ENCODE measurements around the gene CTTNBP2. TPM values are rescaled to one million over a fixed set of nuclear protein-coding genes. Genes with fewer than 3 reads are reported as not detected.

CTTNBP2 gene
- total RNA-seq, 3 donors from 2014 or later (not counting 1 experiment from before 2014, with no cell fraction given), result 0.10 TPM; not detected in 2

DNA sequence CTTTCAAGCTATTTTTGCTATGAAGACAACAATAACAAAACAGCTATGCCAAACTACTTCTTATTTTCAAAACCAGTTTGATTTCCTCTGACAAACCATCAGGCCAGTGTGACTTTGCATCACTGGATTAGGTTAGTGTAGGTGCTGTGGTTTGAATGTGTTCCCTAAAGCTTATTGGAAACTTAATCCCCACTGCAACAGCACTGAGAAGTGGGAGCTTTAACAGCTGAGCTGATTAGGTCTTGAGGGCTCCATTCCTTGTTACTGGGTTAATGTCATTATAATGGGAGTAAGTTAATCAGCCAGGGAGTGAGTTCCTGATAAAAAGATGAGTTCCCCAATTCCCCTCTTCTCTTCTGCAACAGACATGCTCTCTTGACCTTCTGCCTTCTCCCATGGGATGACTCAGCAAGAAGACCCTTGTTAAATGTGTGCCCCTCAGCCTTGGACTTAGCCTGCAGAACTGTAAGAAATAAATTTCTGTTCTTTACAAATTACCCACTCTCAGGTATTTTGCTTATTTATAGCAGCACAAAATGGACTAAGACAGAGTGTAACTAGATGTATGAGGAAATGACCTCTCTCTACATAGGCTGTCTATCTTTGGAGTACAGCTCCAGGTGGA is 186.8 kb downstream of the CTTNBP2 start:
- Histone ChIP-seq H3K36me3 (ENCODE audit: control insufficient read depth, insufficient read depth, low read length) (no peaks in the 10 kb centered on the region), H3K4me3 (ENCODE audit: low read length) (no peak overlapping the region), H3K4me1 (ENCODE audit: control insufficient read depth, insufficient read depth, low read length) (no peaks in the 10 kb centered on the region), H3K9me3 (ENCODE audit: control insufficient read depth, insufficient read depth, low read length) (no peaks in the 10 kb centered on the region), H3K27me3 (ENCODE audit: control insufficient read depth, insufficient read depth, low read length) (no peaks in the 10 kb centered on the region), H3K27ac (ENCODE audit: low read length) (no peak overlapping the region)
- TF ChIP-seq, protein P1, sequence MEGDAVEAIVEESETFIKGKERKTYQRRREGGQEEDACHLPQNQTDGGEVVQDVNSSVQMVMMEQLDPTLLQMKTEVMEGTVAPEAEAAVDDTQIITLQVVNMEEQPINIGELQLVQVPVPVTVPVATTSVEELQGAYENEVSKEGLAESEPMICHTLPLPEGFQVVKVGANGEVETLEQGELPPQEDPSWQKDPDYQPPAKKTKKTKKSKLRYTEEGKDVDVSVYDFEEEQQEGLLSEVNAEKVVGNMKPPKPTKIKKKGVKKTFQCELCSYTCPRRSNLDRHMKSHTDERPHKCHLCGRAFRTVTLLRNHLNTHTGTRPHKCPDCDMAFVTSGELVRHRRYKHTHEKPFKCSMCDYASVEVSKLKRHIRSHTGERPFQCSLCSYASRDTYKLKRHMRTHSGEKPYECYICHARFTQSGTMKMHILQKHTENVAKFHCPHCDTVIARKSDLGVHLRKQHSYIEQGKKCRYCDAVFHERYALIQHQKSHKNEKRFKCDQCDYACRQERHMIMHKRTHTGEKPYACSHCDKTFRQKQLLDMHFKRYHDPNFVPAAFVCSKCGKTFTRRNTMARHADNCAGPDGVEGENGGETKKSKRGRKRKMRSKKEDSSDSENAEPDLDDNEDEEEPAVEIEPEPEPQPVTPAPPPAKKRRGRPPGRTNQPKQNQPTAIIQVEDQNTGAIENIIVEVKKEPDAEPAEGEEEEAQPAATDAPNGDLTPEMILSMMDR (IDR thresholded peaks at IDR 0.05), result no peak
- peaks cover 6 to 9% of the 10 kb centered on the region in 2 donors for H3K9me3 Mint-ChIP-seq
- intact Hi-C loops (cut with micrococcal nuclease), result no loop called here
- no peak for ATAC-seq
- no peak overlapping the region for H3K27ac Mint-ChIP-seq
- H3K4me1 Mint-ChIP-seq, result no peaks in the 10 kb centered on the region
- no peaks in the 10 kb centered on the region for H3K36me3 Mint-ChIP-seq
- H3K27me3 Mint-ChIP-seq (ENCODE audit: low read depth in 2 of 2), result no peaks in the 10 kb centered on the region
- no peak overlapping the region for H3K4me3 Mint-ChIP-seq
- no peak for DNase-seq

DNA sequence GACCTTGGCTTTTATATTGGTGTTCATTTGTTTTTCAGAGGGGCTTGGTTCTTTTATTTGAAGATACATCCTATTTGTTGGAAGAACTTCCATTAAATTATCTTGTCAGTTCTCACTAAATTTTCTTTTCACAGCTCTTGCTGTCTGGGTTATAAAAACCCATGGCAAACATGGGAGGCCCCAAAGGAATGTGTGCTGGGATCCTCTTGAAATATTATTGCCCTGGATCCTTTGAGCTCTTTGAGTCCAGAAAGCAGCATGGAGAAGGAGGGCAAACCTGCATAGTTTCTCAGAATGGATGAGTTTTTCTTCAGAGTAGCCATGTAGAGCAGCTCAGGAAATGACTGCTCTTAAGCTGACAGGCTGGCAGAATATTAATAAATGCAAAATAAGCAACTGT is 187.4 kb downstream of the CTTNBP2 start:
- H3K4me3 ChIP-seq (ENCODE audit: low read length), result no peak overlapping the region
- intact Hi-C loops (cut with micrococcal nuclease), result no loop called here

DNA sequence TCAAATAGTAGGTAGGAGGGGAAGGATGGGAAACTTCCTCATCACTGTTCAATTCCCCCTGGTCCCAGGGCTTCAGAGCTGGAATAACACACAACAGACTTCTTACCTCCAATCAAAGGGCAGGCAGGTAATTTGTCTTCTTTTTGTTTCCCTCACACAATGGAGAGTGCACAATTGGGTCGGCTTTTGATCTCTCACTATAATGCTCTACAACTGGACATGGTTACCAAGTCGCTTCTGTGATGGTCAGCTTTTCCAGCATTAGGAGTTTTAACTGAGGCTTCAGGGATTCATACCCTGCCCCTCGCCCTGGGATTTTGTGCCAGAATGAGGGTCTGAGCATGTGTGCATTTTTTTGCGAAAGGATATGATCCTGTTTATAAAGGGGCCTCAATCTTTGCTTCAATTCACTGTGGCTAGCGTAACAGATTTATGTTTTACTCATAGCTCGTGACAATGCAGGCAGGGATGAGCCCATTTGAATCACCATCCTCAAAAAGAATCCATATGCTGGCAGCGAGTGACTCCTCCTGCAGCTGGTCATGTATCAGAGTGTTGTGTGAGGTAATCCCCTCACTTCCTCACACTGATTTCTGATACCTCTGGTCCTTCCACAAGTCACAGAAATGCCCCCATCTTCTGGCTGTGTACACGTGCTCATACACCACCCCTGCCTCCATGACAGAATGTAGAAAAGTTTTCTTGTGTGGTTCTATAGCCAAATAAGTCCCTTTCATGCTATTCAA is 189.6 kb downstream of the CTTNBP2 start:
- H3K4me3 ChIP-seq (ENCODE audit: low read length), result no peak overlapping the region
- WGBS (ENCODE audit: insufficient coverage), result 75% methylated on average over 7 of the region's 8 CpGs
- no peaks in the 10 kb centered on the region for H3K36me3 ChIP-seq (ENCODE audit: control insufficient read depth, insufficient read depth, low read length)
- H3K9me3 ChIP-seq (ENCODE audit: control insufficient read depth, insufficient read depth, low read length), result no peaks in the 10 kb centered on the region
- Mint-ChIP-seq H3K27ac (no peak overlapping the region), H3K36me3 (no peaks in the 10 kb centered on the region), H3K9me3 (no peaks in the 10 kb centered on the region), H3K4me1 (no peaks in the 10 kb centered on the region), H3K27me3 (ENCODE audit: low read depth in 2 of 2) (no peaks in the 10 kb centered on the region), H3K4me3 (no peak overlapping the region)
- no peak overlapping the region for H3K27ac ChIP-seq (ENCODE audit: low read length)
- ATAC-seq, result no peak
- intact Hi-C loops (cut with micrococcal nuclease), result no loop called here
- H3K27me3 ChIP-seq (ENCODE audit: control insufficient read depth, insufficient read depth, low read length), result no peaks in the 10 kb centered on the region
- TF ChIP-seq, protein P1 (IDR thresholded peaks at IDR 0.05), result no peak
- no peaks in the 10 kb centered on the region for H3K4me1 ChIP-seq (ENCODE audit: control insufficient read depth, insufficient read depth, low read length)
- DNase-seq, result no peak

More for the DNA sequence above, 187.4 kb downstream of the CTTNBP2 start:
- no peaks in the 10 kb centered on the region for H3K4me1 ChIP-seq (ENCODE audit: control insufficient read depth, insufficient read depth, low read length)
- DNase-seq (no peak), ATAC-seq (no peak)
- no peaks in the 10 kb centered on the region for H3K27me3 Mint-ChIP-seq (ENCODE audit: low read depth in 2 of 2)
- TF ChIP-seq, protein P1 (IDR thresholded peaks at IDR 0.05), result no peak
- H3K27ac ChIP-seq (ENCODE audit: low read length), result no peak overlapping the region
- H3K27me3 ChIP-seq (ENCODE audit: control insufficient read depth, insufficient read depth, low read length), result no peaks in the 10 kb centered on the region
- no peak overlapping the region for H3K4me3 Mint-ChIP-seq
- no peaks in the 10 kb centered on the region for H3K4me1 Mint-ChIP-seq
- H3K9me3 ChIP-seq (ENCODE audit: control insufficient read depth, insufficient read depth, low read length), result no peaks in the 10 kb centered on the region
- no peaks in the 10 kb centered on the region for H3K36me3 ChIP-seq (ENCODE audit: control insufficient read depth, insufficient read depth, low read length)
- H3K27ac Mint-ChIP-seq, result no peak overlapping the region
- peaks cover 6 to 9% of the 10 kb centered on the region in 2 donors for H3K9me3 Mint-ChIP-seq
- H3K36me3 Mint-ChIP-seq, result no peaks in the 10 kb centered on the region

Measured in natural killer cell (primary cell).